Naive thymus-derived CD8-positive, alpha-beta T cell (primary cell): ENCODE results near the gene NUMB. TPM values are rescaled to one million over a fixed set of nuclear protein-coding genes. Genes with fewer than 3 reads are reported as not detected.

ENCODE experiments used
- ATAC-seq, 2 donors: fragments of 150-1000 bp; cut with Tn5 transposase in 1 of 2; sonication (Bioruptor Pico), chemical (Tn5 transposase) in 1 of 2; 1 replicate in 1 of 2; 2 replicates in 1 of 2; pipeline ENCODE4 v1.10.0; 2021; ENCODE audit warnings: mild to moderate bottlenecking in 2 of 2, moderate library complexity in 2 of 2
- POLR2A ChIA-PET: fragments of 350-600 bp; sonication (Branson Sonifier 250); formaldehyde crosslinking; loops from one replicate; lab custom pipeline; 2021; ENCODE audit warnings: antibody characterized with exemption; lab: Charles Lee
- DNase-seq, 10 donors: peaks; one replicate each; pipeline versions ENCODE4 v3.0.0 to v3.0.0-alpha.2; 2020 to 2022
- H3K27ac Mint-ChIP-seq, 10 donors: one replicate each; pipeline ENCODE4 v1.8.0; 2020 to 2022; ENCODE audit warnings: mild to moderate bottlenecking in 10 of 10, mixed read lengths in 10 of 10, moderate library complexity in 4 of 10, inconsistent platforms in 1 of 10
- H3K27me3 Mint-ChIP-seq, 5 donors: one replicate each; pipeline ENCODE4 v1.8.0; 2021 to 2022; ENCODE audit warnings: mixed read lengths in 5 of 5
- H3K36me3 Mint-ChIP-seq, 3 donors: one replicate each; pipeline ENCODE4 v1.8.0; 2020 to 2022; ENCODE audit warnings: mixed read lengths in 3 of 3, mild to moderate bottlenecking in 2 of 3, inconsistent platforms in 1 of 3
- H3K4me1 Mint-ChIP-seq, 4 donors: one replicate each; pipeline ENCODE4 v1.8.0; 2021 to 2022; ENCODE audit warnings: mixed read lengths in 4 of 4
- H3K4me3 Mint-ChIP-seq, 10 donors: one replicate each; pipeline ENCODE4 v1.8.0; 2020 to 2022; ENCODE audit warnings: mild to moderate bottlenecking in 10 of 10, mixed read lengths in 10 of 10, moderate library complexity in 6 of 10, inconsistent platforms in 1 of 10
- H3K9me3 Mint-ChIP-seq, 9 donors: one replicate each; pipeline ENCODE4 v1.8.0; 2020 to 2022; ENCODE audit warnings: mixed read lengths in 9 of 9, mild to moderate bottlenecking in 3 of 9, inconsistent platforms in 1 of 9, moderate library complexity in 1 of 9
- polyA plus RNA-seq, 3 donors: library from polyadenylated mRNA; unstranded; fragments of 300-500 nt; fragmentation: Illumina TruSeq; gene quantifications; one replicate each; pipeline ENCODE4 v1.2.3, GENCODE V29; 2021
- total RNA-seq, 8 experiments: library from RNA in 2 of 8; stranded (reverse) in 2 of 8; gene quantifications; one replicate each; pipeline ENCODE4 v1.2.3 and lab custom pipeline; 2021 to 2026

NUMB gene
- total RNA-seq (10 to 100 TPM; 46.8 to 51.2 TPM), polyA plus RNA-seq (10 to 100 TPM; 24.5 to 34.7 (median 30.6) TPM), total RNA-seq (lab: John Stamatoyannopoulos, UW) (24.6 to 40.4 (median 33.3) reads per million in 6 experiments)

GRCh38 chr14:73458183-73458976, at the start of gene NUMB:
TSS of gene NUMB (minus strand) at chr14:73458546. CDS start at chr14:73355751, 102,795 bp downstream.
- DNase-seq (peak; percentile 83 to 99 (median 96)), ATAC-seq (peak; percentile 97)
- peak within 1 kb of the TSS; percentile 89 to 100 (median 98) for H3K4me3 Mint-ChIP-seq
- POLR2A ChIA-PET: interaction anchor here (0.6 to 3.2 kb wide), 15 partner anchors 10 to 1716 kb away, joined by 3 to 21 read pairs (median 4); partner anchors contain the start of genes ACOT2, ACOT6, DCAF4 and PSEN1
- no peaks in the 10 kb centered on the region for H3K9me3 Mint-ChIP-seq
- peak within 1 kb of the TSS; percentile 92 to 98 (median 96) for H3K27ac Mint-ChIP-seq
- peaks cover 21 to 47% (median 40%) of the 10 kb centered on the region in 4 donors for H3K4me1 Mint-ChIP-seq
- no peaks in the 10 kb centered on the region for H3K36me3 Mint-ChIP-seq
- H3K27me3 Mint-ChIP-seq: peaks cover 0 to 2% (median 0%) of the 10 kb centered on the region in 5 donors

GRCh38 chr14:73503648-73504047, 45.3 kb upstream of the NUMB start:
- Mint-ChIP-seq H3K36me3 (peaks cover 0 to 44% (median 13%) of the 10 kb centered on the region in 3 donors), H3K4me3 (no peak overlapping the region), H3K27me3 (no peaks in the 10 kb centered on the region), H3K4me1 (peaks cover 0 to 14% (median 4%) of the 10 kb centered on the region in 4 donors), H3K27ac (peak overlapping the region in 1 of 10 donors; percentile 43), H3K9me3 (no peaks in the 10 kb centered on the region)
- no peak for DNase-seq
- POLR2A ChIA-PET: no interaction called here
- ATAC-seq: peak in 1 of 2 donors; percentile 32

DNA sequence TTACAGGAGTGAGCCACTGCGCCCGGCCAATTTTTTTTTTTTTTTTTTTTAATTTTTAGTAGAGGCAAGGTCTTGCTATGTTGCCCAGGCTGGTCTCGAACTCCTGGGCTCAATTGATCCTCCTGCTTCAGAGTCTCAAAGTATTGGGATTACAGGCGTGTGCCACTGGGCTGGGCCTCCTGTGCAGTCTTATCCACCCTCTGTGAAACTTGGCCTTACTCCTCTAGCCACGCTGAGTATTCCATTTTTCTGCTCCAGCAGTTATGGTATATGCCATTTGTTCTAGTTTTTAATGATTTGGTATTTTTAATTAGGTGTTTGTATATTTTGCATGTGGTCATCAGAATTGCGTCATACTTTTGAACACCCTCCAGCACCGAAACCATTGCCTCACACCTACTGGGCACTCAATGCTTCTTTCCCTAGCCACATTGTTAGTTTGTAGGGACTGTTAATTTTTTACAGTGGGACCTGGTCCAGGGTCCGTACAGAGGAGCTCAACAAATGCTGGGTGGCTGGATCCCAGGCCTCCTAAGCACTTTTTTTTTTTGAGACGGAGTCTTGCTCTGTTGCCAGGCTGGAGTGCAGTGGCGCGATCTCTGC, 43.8 kb upstream of the NUMB start:
- no peak for ATAC-seq
- peak overlapping the region in 1 of 10 donors; percentile 7 for H3K27ac Mint-ChIP-seq
- no peak overlapping the region for H3K4me3 Mint-ChIP-seq
- H3K27me3 Mint-ChIP-seq: no peaks in the 10 kb centered on the region
- no peaks in the 10 kb centered on the region for H3K9me3 Mint-ChIP-seq
- POLR2A ChIA-PET: interaction anchor here (0.7 to 0.8 kb wide), 2 partner anchors 11 to 23 kb away, joined by 3 read pairs; partner anchors contain the start of gene RIOX1
- no peak for DNase-seq
- peaks cover 0 to 56% (median 13%) of the 10 kb centered on the region in 3 donors for H3K36me3 Mint-ChIP-seq
- H3K4me1 Mint-ChIP-seq: peaks cover 0 to 16% (median 4%) of the 10 kb centered on the region in 4 donors

- DNase-seq (no peak), ATAC-seq (no peak)
- peaks cover 0 to 62% (median 14%) of the 10 kb centered on the region in 3 donors for H3K36me3 Mint-ChIP-seq
- POLR2A ChIA-PET: interaction anchor here (0.6 to 2.7 kb wide), 2 partner anchors 10 to 186 kb away, joined by 4 to 13 read pairs; partner anchors contain the start of gene RIOX1
- no peaks in the 10 kb centered on the region for H3K9me3 Mint-ChIP-seq
- H3K4me3 Mint-ChIP-seq: no peak overlapping the region
- no peaks in the 10 kb centered on the region for H3K27me3 Mint-ChIP-seq
- peaks cover 7 to 31% (median 15%) of the 10 kb centered on the region in 4 donors for H3K4me1 Mint-ChIP-seq
- peak overlapping the region in 3 of 10 donors; percentile 19 to 51 (median 27) for H3K27ac Mint-ChIP-seq
Measured at GRCh38 chr14:73500360-73500759, 42.0 kb upstream of the NUMB start.

GRCh38 chr14:73494593-73494992, 36.2 kb upstream of the NUMB start:
- peaks cover 15 to 65% (median 51%) of the 10 kb centered on the region in 4 donors for H3K4me1 Mint-ChIP-seq

DNA sequence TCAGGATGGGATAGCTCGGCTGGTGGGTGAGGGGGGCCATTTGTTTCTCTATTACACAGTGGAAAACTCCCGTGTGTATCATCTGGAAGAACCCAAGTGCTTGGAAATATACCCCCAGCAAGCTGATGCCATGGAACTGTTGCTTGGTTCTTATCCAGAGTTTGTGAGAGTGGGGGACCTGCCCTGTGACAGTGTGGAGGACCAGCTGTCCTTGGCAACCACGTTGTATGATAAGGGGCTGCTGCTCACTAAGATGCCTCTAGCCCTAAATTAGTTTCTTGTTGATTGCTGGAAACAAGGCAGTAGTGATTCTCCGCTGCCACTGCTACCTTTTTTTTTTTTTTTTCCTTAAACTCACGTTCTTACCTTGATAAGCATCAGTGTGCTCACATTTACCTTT, 34.3 kb upstream of the NUMB start:
- POLR2A ChIA-PET: interaction anchor here (0.6 to 3.4 kb wide), 2 partner anchors 8 to 44 kb away, joined by 3 to 13 read pairs; no protein-coding TSS in a partner anchor
- peaks cover 0 to 18% (median 0%) of the 10 kb centered on the region in 9 donors for H3K9me3 Mint-ChIP-seq

More at GRCh38 chr14:73494593-73494992, 36.2 kb upstream of the NUMB start:
- peaks cover 5 to 63% (median 35%) of the 10 kb centered on the region in 3 donors for H3K36me3 Mint-ChIP-seq
- ATAC-seq: no peak
- DNase-seq: no peak
- peak overlapping the region in 5 of 10 donors; percentile 23 to 90 (median 63) for H3K4me3 Mint-ChIP-seq
- POLR2A ChIA-PET: interaction anchor here (0.5 kb wide), 1 partner anchor 143 kb away, joined by 3 read pairs; no protein-coding TSS in a partner anchor
- H3K9me3 Mint-ChIP-seq: peaks cover 0 to 18% (median 0%) of the 10 kb centered on the region in 9 donors
- no peak overlapping the region for H3K27ac Mint-ChIP-seq
- no peaks in the 10 kb centered on the region for H3K27me3 Mint-ChIP-seq

GRCh38 chr14:73492043-73492552, 33.8 kb upstream of the NUMB start:
- H3K4me1 Mint-ChIP-seq: peaks cover 17 to 60% (median 52%) of the 10 kb centered on the region in 4 donors
- no peaks in the 10 kb centered on the region for H3K27me3 Mint-ChIP-seq
- peak overlapping the region in 8 of 10 donors; percentile 41 to 80 (median 58) for H3K27ac Mint-ChIP-seq
- H3K9me3 Mint-ChIP-seq: peaks cover 0 to 18% (median 0%) of the 10 kb centered on the region in 9 donors
- H3K36me3 Mint-ChIP-seq: peaks cover 5 to 43% (median 31%) of the 10 kb centered on the region in 3 donors
- ATAC-seq: no peak
- DNase-seq: no peak
- H3K4me3 Mint-ChIP-seq: peak overlapping the region; percentile 56 to 90 (median 85)
- POLR2A ChIA-PET: interaction anchor here (1.0 to 3.4 kb wide), 8 partner anchors 8 to 526 kb away, joined by 3 to 22 read pairs (median 12); partner anchors contain the start of genes ACOT4, ACOT6, NUMB and PSEN1

More for the DNA sequence above, 34.3 kb upstream of the NUMB start:
- Mint-ChIP-seq H3K4me3 (peak overlapping the region; percentile 56 to 90 (median 85)), H3K27ac (peak overlapping the region in 5 of 10 donors; percentile 11 to 74 (median 39)), H3K27me3 (no peaks in the 10 kb centered on the region), H3K4me1 (peaks cover 17 to 62% (median 52%) of the 10 kb centered on the region in 4 donors), H3K36me3 (peaks cover 5 to 48% (median 31%) of the 10 kb centered on the region in 3 donors)
- no peak for DNase-seq
- no peak for ATAC-seq

- peaks cover 17 to 56% (median 50%) of the 10 kb centered on the region in 4 donors for H3K4me1 Mint-ChIP-seq
Measured at GRCh38 chr14:73491256-73492042, 33.1 kb upstream of the NUMB start.

GRCh38 chr14:73489481-73490175, 31.3 kb upstream of the NUMB start:
- Mint-ChIP-seq H3K4me1 (peaks cover 9 to 38% (median 32%) of the 10 kb centered on the region in 4 donors), H3K27me3 (peaks cover 0 to 3% (median 0%) of the 10 kb centered on the region in 5 donors), H3K27ac (peak overlapping the region in 7 of 10 donors; percentile 0 to 90 (median 65)), H3K36me3 (peaks cover 5 to 22% (median 20%) of the 10 kb centered on the region in 3 donors), H3K4me3 (peak overlapping the region; percentile 55 to 90 (median 74)), H3K9me3 (peaks cover 0 to 18% (median 0%) of the 10 kb centered on the region in 9 donors)
- DNase-seq: no peak
- POLR2A ChIA-PET: interaction anchor here (1.9 to 3.4 kb wide), 2 partner anchors 11 to 102 kb away, joined by 10 to 13 read pairs; partner anchors contain the start of gene ACOT4
- ATAC-seq: no peak

More at GRCh38 chr14:73491256-73492042, 33.1 kb upstream of the NUMB start:
- Mint-ChIP-seq H3K4me3 (peak overlapping the region; percentile 80 to 91 (median 89)), H3K27me3 (peaks cover 0 to 3% (median 0%) of the 10 kb centered on the region in 5 donors), H3K27ac (peak overlapping the region; percentile 29 to 94 (median 91)), H3K36me3 (peaks cover 5 to 38% (median 31%) of the 10 kb centered on the region in 3 donors), H3K9me3 (peaks cover 0 to 18% (median 0%) of the 10 kb centered on the region in 9 donors)
- ATAC-seq (peak; percentile 64 to 68), DNase-seq (peak in 8 of 10 donors; percentile 44 to 71 (median 54))
- POLR2A ChIA-PET: interaction anchor here (0.5 to 3.4 kb wide), 21 partner anchors 9 to 1732 kb away, joined by 3 to 33 read pairs (median 5); partner anchors contain the start of genes ACOT2, ACOT4, ACOT6 and COQ6

DNA sequence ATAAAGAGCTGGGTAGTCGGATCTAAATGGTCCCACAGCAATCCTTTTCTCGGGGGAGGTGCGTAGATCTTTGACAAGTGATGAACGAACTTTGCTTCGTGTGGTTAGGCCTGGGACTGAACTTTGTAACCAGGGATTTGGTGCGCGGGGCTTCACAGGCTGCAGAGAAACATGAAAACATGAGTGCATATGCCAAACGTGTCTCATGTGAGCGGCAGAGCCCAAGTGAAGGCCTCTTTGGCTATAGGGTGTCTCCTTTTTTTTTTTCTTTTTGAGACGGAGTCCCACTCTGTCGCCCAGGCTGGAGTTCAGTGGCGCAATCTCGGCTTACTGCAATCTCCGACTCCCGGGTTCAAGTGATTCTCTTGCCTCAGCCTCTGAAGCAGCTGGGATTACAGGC, 20.3 kb upstream of the NUMB start:
- H3K4me1 Mint-ChIP-seq: no peaks in the 10 kb centered on the region
- DNase-seq: no peak
- ATAC-seq: no peak
- H3K36me3 Mint-ChIP-seq: no peaks in the 10 kb centered on the region
- POLR2A ChIA-PET: no interaction called here
- H3K4me3 Mint-ChIP-seq: no peak overlapping the region
- H3K9me3 Mint-ChIP-seq: no peaks in the 10 kb centered on the region
- H3K27ac Mint-ChIP-seq: no peak overlapping the region
- no peaks in the 10 kb centered on the region for H3K27me3 Mint-ChIP-seq
